ENCODE measurements around the gene CDK6.

- TF ChIP-seq CTCF (conservative IDR thresholded peaks at IDR 0.05 in 1 of 2, IDR thresholded peaks at IDR 0.05 in 1 of 2; ENCODE audit: extremely low read depth in 1 of 2, insufficient read depth in 1 of 2, low read depth in 1 of 2, low read length in 2 of 2): no peak
- no peak for TF ChIP-seq EZH2 (IDR thresholded peaks at IDR 0.05; ENCODE audit: borderline replicate concordance, low read length)
These were observed 14.1 kb upstream of the CDK6 start for GRCh38 chr7:92850516-92850915.

Measured in mammary epithelial cell (primary cell).